ENCODE results near the gene GNAT1. TPM values are rescaled to one million over a fixed set of nuclear protein-coding genes. Genes with fewer than 3 reads are reported as not detected.
A peak's percentile ranks its signal among the peaks of the same experiment; 100 is the strongest.

Gene GNAT1
- polyA plus RNA-seq, 2 of the 4 experiments (the other 2 are of a cell fraction), result not detected

DNA sequence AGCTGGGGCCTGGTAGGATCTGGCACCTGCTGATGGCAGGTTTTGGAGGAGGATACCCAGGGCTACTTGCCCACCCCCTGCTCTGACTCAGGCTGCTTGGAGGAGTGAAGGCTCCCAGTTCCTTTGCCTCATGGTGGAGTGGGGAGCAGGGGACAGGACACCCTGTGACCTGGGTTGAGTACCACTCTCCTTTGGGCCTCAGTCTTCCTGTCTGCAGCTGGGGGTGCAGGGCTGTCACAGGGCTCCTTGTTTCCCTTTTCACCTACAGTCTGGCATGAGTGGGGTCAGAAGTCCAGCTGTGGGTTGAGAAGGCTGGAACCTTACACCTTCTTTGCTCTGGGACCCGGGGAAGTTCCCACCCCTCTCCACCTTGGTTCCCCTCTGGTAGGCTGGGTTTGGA, 21.6 kb upstream of the GNAT1 start:
- Histone ChIP-seq H3K4me2 (0 out of 3 replicates have a peak overlapping the region, but pooled peaks have one; percentile 23), H3K9me3 (no peaks in the 10 kb centered on the region), H3K27ac (peak overlapping the region; percentile 68 to 94; a peak in 5 of 6 replicates), H3K4me1 (peaks cover 77% of the 10 kb centered on the region), H3K4me3 (no peak overlapping the region)
- DNase-seq (ENCODE audit: low read depth in 1 of 2, low spot score in 1 of 2), result no peak
- CTCF ChIA-PET, result interaction anchor here (1.1 to 5.5 kb wide), 2 partner anchors 21 to 102 kb away, joined by 3 to 53 read pairs; partner anchors contain the start of gene GNAT1
- POLR2A ChIA-PET, result interaction anchor here (0.6 kb wide), 1 partner anchor 66 kb away, joined by 3 read pairs; the partner anchor contains the start of gene GNAI2
- ATAC-seq, result no peak
- WGBS (ENCODE audit: missing lambda C conversion rate), result 56% methylated on average over 1 of the region's 1 CpG
- TF ChIP-seq RNF2 (IDR thresholded peaks at IDR 0.05; ENCODE audit: borderline replicate concordance, low read depth) (no peak), FOSB (CRISPR knock-in tag; IDR thresholded peaks at IDR 0.05) (no peak), SREBF2 (IDR thresholded peaks at IDR 0.05) (no peak)
- TF ChIP-seq, protein P1, sequence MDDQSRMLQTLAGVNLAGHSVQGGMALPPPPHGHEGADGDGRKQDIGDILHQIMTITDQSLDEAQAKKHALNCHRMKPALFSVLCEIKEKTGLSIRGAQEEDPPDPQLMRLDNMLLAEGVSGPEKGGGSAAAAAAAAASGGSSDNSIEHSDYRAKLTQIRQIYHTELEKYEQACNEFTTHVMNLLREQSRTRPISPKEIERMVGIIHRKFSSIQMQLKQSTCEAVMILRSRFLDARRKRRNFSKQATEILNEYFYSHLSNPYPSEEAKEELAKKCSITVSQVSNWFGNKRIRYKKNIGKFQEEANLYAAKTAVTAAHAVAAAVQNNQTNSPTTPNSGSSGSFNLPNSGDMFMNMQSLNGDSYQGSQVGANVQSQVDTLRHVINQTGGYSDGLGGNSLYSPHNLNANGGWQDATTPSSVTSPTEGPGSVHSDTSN (IDR thresholded peaks at IDR 0.05), result no peak
- TF ChIP-seq, protein P2, sequence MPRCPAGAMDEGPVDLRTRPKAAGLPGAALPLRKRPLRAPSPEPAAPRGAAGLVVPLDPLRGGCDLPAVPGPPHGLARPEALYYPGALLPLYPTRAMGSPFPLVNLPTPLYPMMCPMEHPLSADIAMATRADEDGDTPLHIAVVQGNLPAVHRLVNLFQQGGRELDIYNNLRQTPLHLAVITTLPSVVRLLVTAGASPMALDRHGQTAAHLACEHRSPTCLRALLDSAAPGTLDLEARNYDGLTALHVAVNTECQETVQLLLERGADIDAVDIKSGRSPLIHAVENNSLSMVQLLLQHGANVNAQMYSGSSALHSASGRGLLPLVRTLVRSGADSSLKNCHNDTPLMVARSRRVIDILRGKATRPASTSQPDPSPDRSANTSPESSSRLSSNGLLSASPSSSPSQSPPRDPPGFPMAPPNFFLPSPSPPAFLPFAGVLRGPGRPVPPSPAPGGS (IDR thresholded peaks at IDR 0.05), result no peak
- FAIRE-seq, result no peak

DNA sequence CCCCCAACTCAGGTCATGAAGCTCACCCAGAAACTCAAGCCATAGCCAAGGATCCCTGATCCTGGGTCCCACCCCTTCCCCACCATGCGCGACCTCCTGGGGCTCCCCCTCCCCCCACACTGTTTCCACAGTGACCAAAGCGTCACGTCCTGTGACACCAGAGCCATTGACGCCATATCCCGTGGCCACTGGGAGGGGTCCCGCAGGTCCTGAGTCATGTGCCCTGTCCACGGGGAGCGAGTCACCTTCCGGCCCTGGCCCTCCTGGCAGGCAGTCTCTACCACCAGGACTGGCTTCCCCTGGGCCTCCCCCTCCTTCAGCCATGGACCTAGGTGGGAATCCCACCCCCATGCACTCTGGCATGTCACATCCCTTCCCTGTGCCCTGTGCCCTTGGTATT, 20.7 kb upstream of the GNAT1 start:
- peak in 1 of 2 experiments; percentile 61 for DNase-seq (ENCODE audit: low read depth in 1 of 2, low spot score in 1 of 2)
- ChIA-PET POLR2A (interaction anchor here (0.6 kb wide), 1 partner anchor 65 kb away, joined by 3 read pairs; the partner anchor contains the start of gene GNAI2), CTCF (interaction anchor here (1.1 to 5.5 kb wide), 2 partner anchors 21 to 101 kb away, joined by 3 to 53 read pairs; partner anchors contain the start of gene GNAT1)
- H3K4me2 ChIP-seq, result peak overlapping the region; percentile 48
- H3K4me3 ChIP-seq, result no peak overlapping the region
- 51% methylated on average over 10 of the region's 10 CpGs for WGBS (ENCODE audit: missing lambda C conversion rate)
- H3K4me1 ChIP-seq, result peaks cover 69% of the 10 kb centered on the region
- FAIRE-seq, result no peak
- TF ChIP-seq PHF8 (IDR thresholded peaks at IDR 0.05; ENCODE audit: borderline replicate concordance, low read depth) (no peak), HEYL (CRISPR knock-in tag; IDR thresholded peaks at IDR 0.05) (no peak), FOSL2 (IDR thresholded peaks at IDR 0.05) (no peak), FOSL2 (CRISPR knock-in tag; IDR thresholded peaks at IDR 0.05) (peak; percentile 55)
- TF ChIP-seq, protein P1 (IDR thresholded peaks at IDR 0.05), result no peak
- no peaks in the 10 kb centered on the region for H3K9me3 ChIP-seq
- peak overlapping the region; percentile 68 to 94 for H3K27ac ChIP-seq
- ATAC-seq, result peak; percentile 17 to 43; a peak in 1 of 6 replicates

DNA sequence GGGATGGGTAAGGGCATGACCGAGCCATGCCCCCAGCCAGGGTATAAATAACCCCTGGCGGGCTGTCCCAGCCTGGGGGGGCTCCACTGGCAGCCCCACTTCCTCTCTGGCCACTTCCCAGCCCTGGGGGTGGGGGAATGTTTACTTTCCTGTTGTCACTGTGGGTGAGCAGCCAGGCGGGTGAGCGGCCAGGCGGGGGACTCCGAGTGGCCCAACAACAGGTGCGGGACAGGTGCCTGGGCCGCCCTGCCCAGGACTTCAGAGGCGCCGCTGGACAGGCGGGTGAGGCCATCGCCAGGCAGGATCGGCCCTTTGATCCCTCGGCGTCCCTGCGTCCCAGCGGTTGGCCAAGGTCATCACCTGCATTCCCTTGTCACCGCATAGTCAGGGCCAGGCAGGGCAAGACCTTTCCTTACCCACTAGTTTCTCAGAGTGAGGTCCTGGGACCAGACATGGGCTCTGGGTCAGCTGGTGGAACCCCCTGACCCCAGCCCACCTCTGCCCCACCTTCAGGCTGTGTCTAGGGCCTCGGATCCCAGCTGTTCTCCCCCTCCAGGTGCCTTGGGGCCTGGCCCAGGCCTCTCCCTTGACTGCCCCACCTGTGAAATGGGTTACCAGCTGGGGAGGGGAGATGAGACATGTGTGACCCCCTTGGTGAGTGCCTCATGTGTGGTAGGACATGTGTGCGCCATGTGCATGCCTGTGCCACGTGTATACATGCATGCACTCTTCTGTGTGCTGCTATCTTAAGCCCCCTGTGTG, 19.7 kb upstream of the GNAT1 start:
- peak overlapping the region; percentile 68 to 94 for H3K27ac ChIP-seq
- TF ChIP-seq TP53 (CRISPR knock-in tag; IDR thresholded peaks at IDR 0.05) (no peak), RNF2 (IDR thresholded peaks at IDR 0.05; ENCODE audit: borderline replicate concordance, low read depth) (no peak), CBX8 (IDR thresholded peaks at IDR 0.05) (no peak), ZSCAN20 (CRISPR knock-in tag; IDR thresholded peaks at IDR 0.05) (no peak), ZFP36 (IDR thresholded peaks at IDR 0.05; ENCODE audit: borderline replicate concordance, partially characterized antibody) (no peak), SREBF2 (IDR thresholded peaks at IDR 0.05) (no peak), CHD4 (IDR thresholded peaks at IDR 0.05; ENCODE audit: borderline replicate concordance) (no peak), EP300 (IDR thresholded peaks at IDR 0.05) (no peak), ZNF302 (CRISPR knock-in tag; IDR thresholded peaks at IDR 0.05) (no peak), EHMT2 (IDR thresholded peaks at IDR 0.05; ENCODE audit: low read depth) (no peak), FOSL2 (IDR thresholded peaks at IDR 0.05) (no peak), FOSL2 (CRISPR knock-in tag; IDR thresholded peaks at IDR 0.05) (no peak), POLR2A (IDR thresholded peaks at IDR 0.05; ENCODE audit: low read length) (no peak)
- TF ChIP-seq, protein P3, sequence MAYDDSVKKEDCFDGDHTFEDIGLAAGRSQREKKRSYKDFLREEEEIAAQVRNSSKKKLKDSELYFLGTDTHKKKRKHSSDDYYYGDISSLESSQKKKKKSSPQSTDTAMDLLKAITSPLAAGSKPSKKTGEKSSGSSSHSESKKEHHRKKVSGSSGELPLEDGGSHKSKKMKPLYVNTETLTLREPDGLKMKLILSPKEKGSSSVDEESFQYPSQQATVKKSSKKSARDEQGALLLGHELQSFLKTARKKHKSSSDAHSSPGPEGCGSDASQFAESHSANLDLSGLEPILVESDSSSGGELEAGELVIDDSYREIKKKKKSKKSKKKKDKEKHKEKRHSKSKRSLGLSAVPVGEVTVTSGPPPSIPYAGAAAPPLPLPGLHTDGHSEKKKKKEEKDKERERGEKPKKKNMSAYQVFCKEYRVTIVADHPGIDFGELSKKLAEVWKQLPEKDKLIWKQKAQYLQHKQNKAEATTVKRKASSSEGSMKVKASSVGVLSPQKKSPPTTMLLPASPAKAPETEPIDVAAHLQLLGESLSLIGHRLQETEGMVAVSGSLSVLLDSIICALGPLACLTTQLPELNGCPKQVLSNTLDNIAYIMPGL (CRISPR knock-in tag; IDR thresholded peaks at IDR 0.05; ENCODE audit: borderline replicate concordance), result no peak
- TF ChIP-seq, protein P4, sequence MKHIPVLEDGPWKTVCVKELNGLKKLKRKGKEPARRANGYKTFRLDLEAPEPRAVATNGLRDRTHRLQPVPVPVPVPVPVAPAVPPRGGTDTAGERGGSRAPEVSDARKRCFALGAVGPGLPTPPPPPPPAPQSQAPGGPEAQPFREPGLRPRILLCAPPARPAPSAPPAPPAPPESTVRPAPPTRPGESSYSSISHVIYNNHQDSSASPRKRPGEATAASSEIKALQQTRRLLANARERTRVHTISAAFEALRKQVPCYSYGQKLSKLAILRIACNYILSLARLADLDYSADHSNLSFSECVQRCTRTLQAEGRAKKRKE (CRISPR knock-in tag; IDR thresholded peaks at IDR 0.05; ENCODE audit: low read depth), result no peak
- 93% methylated on average over 5 of the region's 21 CpGs for WGBS (ENCODE audit: missing lambda C conversion rate)
- H3K4me1 ChIP-seq, result peaks cover 58% of the 10 kb centered on the region
- ChIA-PET CTCF (interaction anchor here (1.3 to 5.5 kb wide), 4 partner anchors 8 to 50 kb away, joined by 3 to 53 read pairs (median 5); partner anchors contain the start of gene GNAT1), POLR2A (interaction anchor here (1.6 kb wide), 1 partner anchor 12 kb away, joined by 3 read pairs; no protein-coding TSS in a partner anchor)
- H3K4me2 ChIP-seq, result peak overlapping the region; percentile 48; the same call in 2 of the 3 replicates
- H3K4me3 ChIP-seq, result no peak overlapping the region
- no peaks in the 10 kb centered on the region for H3K9me3 ChIP-seq
- no peak for FAIRE-seq
- no peak for DNase-seq (ENCODE audit: low read depth in 1 of 2, low spot score in 1 of 2)
- ATAC-seq, result no peak
